Lower lobe of right lung (tissue), 2 donors: Measurements from ENCODE around the gene SH3RF3. TPM values are rescaled to one million over a fixed set of nuclear protein-coding genes. Genes with fewer than 3 reads are reported as not detected.

ENCODE experiments used
- ATAC-seq, 2 donors: fragments of 200-7000 bp; cut with Tn5 transposase; one replicate each; pipeline ENCODE4 v1.9.1; 2020 to 2022; ENCODE audit warnings: mild to moderate bottlenecking in 2 of 2, moderate library complexity in 2 of 2
- DNase-seq: peaks from one replicate; pipeline ENCODE4 v3.0.0-alpha.2; 2020
- H3K27ac ChIP-seq: fragments of 200-600 bp; one replicate; pipeline ENCODE4 v1.8.0; 2022
- H3K27me3 ChIP-seq: fragments of 200-600 bp; one replicate; pipeline ENCODE4 v1.8.0; 2022; ENCODE audit warnings: low read depth
- H3K36me3 ChIP-seq: fragments of 200-600 bp; one replicate; pipeline ENCODE4 v1.8.0; 2022; ENCODE audit warnings: mild to moderate bottlenecking
- H3K4me1 ChIP-seq: fragments of 200-600 bp; one replicate; pipeline ENCODE4 v1.8.0; 2022
- H3K4me3 ChIP-seq: fragments of 200-600 bp; one replicate; pipeline ENCODE4 v1.8.0; 2022; ENCODE audit warnings: mild to moderate bottlenecking
- H3K9me3 ChIP-seq: fragments of 200-600 bp; one replicate; pipeline ENCODE4 v1.8.0; 2022
- intact Hi-C: fragments of 100-400 bp; cut with DNase I; formaldehyde crosslinking; loops from one replicate; pipeline ENCODE4 v1.11.0; 2022
- total RNA-seq: library from RNA; stranded (reverse); fragmentation: NEBNext Ultra II Directional; extraction: Animal tissue kit (Norgen Biotek cat#: 25700); gene quantifications from one replicate; pipeline ENCODE4 v1.2.1, GENCODE V29; 2021
- TF ChIP-seq, protein P1 (sequence below): fragments of 200-600 bp; IDR thresholded peaks from one replicate; pipeline ENCODE4 v1.8.0; 2022; ENCODE audit warnings: antibody characterized with exemption, mild to moderate bottlenecking
- donor health status: DM: no; HTN: yes; CAD: no; lungs with severe emphysema.

Gene SH3RF3
- total RNA-seq, 1 donor from 2014 or later: 5.7 TPM

DNA sequence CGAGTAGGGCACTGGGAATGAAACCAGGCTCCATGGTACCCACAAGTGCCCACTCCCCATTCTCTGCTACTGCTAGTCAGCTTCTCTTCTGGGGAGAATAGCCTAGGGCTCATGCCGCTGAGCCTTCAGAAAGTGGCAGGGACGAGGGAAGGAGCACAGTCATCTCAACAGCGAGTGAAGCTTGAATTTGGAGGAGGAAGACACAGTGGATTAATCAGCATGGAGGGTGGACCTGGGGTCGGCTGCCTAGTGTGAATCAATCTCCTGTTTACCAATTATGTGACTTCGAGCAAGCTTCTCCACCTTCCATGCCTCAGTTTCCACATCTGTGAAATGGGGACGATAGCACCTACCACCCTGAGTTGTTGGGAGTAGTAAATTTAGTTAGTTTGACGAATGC lies 327.8 kb downstream of the SH3RF3 start:
- no peaks in the 10 kb centered on the region for H3K4me1 ChIP-seq
- H3K4me3 ChIP-seq: no peak overlapping the region
- H3K36me3 ChIP-seq: no peaks in the 10 kb centered on the region
- no peak overlapping the region for H3K27ac ChIP-seq
- intact Hi-C loops: no loop called here
- DNase-seq: no peak
- TF ChIP-seq, protein P1, sequence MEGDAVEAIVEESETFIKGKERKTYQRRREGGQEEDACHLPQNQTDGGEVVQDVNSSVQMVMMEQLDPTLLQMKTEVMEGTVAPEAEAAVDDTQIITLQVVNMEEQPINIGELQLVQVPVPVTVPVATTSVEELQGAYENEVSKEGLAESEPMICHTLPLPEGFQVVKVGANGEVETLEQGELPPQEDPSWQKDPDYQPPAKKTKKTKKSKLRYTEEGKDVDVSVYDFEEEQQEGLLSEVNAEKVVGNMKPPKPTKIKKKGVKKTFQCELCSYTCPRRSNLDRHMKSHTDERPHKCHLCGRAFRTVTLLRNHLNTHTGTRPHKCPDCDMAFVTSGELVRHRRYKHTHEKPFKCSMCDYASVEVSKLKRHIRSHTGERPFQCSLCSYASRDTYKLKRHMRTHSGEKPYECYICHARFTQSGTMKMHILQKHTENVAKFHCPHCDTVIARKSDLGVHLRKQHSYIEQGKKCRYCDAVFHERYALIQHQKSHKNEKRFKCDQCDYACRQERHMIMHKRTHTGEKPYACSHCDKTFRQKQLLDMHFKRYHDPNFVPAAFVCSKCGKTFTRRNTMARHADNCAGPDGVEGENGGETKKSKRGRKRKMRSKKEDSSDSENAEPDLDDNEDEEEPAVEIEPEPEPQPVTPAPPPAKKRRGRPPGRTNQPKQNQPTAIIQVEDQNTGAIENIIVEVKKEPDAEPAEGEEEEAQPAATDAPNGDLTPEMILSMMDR: no peak
- H3K9me3 ChIP-seq: no peaks in the 10 kb centered on the region
- H3K27me3 ChIP-seq: no peaks in the 10 kb centered on the region
- no peak for ATAC-seq

DNA sequence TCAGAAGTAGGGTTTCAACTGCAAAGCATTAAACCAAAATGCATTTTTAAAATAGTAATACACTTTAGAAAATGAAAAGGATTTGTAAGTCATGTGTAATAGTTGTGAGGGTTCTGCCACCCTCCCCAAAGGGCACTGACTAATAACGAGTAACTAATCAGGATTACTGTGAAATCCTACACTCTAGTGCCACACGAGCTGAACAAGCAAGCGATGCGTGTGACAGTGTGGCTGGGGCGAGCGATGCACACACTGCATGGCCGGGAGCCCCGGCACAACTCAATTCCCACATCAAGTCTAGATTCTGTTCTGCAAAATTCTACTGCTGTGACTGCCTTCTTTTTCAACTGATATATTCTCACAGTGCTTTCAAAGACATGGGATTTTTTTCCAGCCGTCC lies 328.4 kb downstream of the SH3RF3 start:
- DNase-seq (no peak), ATAC-seq (no peak)
- intact Hi-C loops: no loop called here
- H3K4me1 ChIP-seq: no peaks in the 10 kb centered on the region
- H3K36me3 ChIP-seq: no peaks in the 10 kb centered on the region
- no peak overlapping the region for H3K27ac ChIP-seq
- no peak overlapping the region for H3K4me3 ChIP-seq
- no peaks in the 10 kb centered on the region for H3K27me3 ChIP-seq
- no peaks in the 10 kb centered on the region for H3K9me3 ChIP-seq
- TF ChIP-seq, protein P1: no peak

DNA sequence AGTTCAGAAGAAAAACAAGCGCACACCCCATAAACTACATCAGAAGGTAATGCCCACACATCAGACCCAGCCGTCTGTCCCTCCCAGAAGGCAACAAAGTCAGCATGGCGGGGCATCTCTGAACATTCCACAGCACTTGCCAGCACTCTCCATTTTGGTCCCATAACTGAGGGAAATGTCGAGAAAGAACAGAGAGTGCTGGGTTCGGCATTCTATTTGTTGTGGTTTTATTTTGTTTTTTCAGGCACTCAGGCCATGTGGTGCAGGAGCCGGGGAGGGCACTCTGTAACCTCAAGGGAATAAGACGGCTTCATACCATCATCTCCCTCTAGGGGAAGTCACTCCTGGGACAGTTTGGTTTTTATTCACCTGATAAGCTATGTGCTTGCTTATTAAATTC lies 328.8 kb downstream of the SH3RF3 start:
- Histone ChIP-seq H3K36me3 (no peaks in the 10 kb centered on the region), H3K9me3 (no peaks in the 10 kb centered on the region), H3K4me3 (no peak overlapping the region), H3K27me3 (no peaks in the 10 kb centered on the region), H3K4me1 (no peaks in the 10 kb centered on the region), H3K27ac (no peak overlapping the region)
- DNase-seq (no peak), ATAC-seq (no peak)
- intact Hi-C loops: no loop called here
- TF ChIP-seq, protein P1: no peak

DNA sequence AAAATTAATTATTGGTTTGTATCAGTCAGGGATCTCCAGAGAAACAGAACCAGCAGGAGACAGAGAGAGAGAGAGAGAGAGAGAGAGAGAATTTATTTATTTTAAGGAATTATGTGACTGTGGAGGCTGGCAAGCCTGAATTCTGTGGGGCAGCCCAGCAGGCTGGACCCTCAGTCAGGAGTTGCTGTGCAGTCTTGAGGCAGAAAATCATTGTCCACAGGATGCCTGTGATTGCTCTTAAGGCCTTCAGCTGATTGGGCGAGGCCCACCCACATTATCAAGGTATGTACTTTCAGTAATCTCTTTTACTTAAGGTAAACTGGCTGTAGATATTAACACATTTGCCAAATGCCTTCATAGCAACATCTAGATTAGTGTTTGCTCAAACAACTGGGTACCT lies 329.5 kb downstream of the SH3RF3 start:
- ATAC-seq (no peak), DNase-seq (no peak)
- no peak overlapping the region for H3K27ac ChIP-seq
- TF ChIP-seq, protein P1: no peak
- intact Hi-C loops: no loop called here
- no peaks in the 10 kb centered on the region for H3K27me3 ChIP-seq
- H3K4me3 ChIP-seq: no peak overlapping the region
- no peaks in the 10 kb centered on the region for H3K9me3 ChIP-seq
- no peaks in the 10 kb centered on the region for H3K4me1 ChIP-seq
- no peaks in the 10 kb centered on the region for H3K36me3 ChIP-seq

DNA sequence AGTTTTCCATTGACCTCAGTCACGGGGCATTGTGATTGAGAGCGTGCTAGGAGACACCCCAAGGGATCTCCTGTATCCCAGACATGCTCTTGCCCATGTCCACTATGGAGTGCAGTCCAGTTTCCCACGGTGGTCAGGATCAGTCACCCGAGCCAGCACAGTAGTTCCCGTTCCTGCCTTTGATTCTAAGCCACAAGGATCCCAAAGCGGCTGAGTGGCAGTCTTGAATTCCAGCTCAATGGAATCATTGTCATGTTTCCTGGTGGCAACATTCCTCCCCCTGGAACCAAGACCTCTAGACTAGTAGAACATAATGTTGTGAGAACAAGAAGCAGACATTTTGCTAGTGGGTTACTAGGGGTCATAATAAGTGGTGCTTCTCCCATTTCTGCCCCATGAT lies 330.5 kb downstream of the SH3RF3 start:
- DNase-seq (no peak), ATAC-seq (no peak)
- H3K4me1 ChIP-seq: no peaks in the 10 kb centered on the region
- H3K4me3 ChIP-seq: no peak overlapping the region
- H3K9me3 ChIP-seq: no peaks in the 10 kb centered on the region
- no peaks in the 10 kb centered on the region for H3K27me3 ChIP-seq
- TF ChIP-seq, protein P1: no peak
- intact Hi-C loops: no loop called here
- H3K36me3 ChIP-seq: no peaks in the 10 kb centered on the region
- H3K27ac ChIP-seq: no peak overlapping the region
